Mammary epithelial cell (primary cell): Measurements from ENCODE around the gene BLOC1S4.

Experiments used
- EZH2 ChIP-seq: IDR thresholded peaks from 2 replicates; pipeline ENCODE4 v1.6.1; 2012; ENCODE audit warnings: low read length, inconsistent platforms, borderline replicate concordance
- TF ChIP-seq, protein P1 (sequence below), 2 donors: IDR thresholded peaks in 1 of 2; conservative IDR thresholded peaks in 1 of 2; 2 replicates each; pipeline ENCODE4 v1.5.1; 2011 to 2012; ENCODE audit warnings: inconsistent platforms in 2 of 2, low read length in 2 of 2, mild to moderate bottlenecking in 2 of 2, control low read depth in 1 of 2, low read depth in 1 of 2; ENCODE audit not compliant: insufficient read depth in 1 of 2; ENCODE audit errors: extremely low read depth in 1 of 2

- TF ChIP-seq, protein P1, sequence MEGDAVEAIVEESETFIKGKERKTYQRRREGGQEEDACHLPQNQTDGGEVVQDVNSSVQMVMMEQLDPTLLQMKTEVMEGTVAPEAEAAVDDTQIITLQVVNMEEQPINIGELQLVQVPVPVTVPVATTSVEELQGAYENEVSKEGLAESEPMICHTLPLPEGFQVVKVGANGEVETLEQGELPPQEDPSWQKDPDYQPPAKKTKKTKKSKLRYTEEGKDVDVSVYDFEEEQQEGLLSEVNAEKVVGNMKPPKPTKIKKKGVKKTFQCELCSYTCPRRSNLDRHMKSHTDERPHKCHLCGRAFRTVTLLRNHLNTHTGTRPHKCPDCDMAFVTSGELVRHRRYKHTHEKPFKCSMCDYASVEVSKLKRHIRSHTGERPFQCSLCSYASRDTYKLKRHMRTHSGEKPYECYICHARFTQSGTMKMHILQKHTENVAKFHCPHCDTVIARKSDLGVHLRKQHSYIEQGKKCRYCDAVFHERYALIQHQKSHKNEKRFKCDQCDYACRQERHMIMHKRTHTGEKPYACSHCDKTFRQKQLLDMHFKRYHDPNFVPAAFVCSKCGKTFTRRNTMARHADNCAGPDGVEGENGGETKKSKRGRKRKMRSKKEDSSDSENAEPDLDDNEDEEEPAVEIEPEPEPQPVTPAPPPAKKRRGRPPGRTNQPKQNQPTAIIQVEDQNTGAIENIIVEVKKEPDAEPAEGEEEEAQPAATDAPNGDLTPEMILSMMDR (conservative IDR thresholded peaks at IDR 0.05 in 1 of 2, IDR thresholded peaks at IDR 0.05 in 1 of 2; ENCODE audit: extremely low read depth in 1 of 2, insufficient read depth in 1 of 2, low read depth in 1 of 2, low read length in 2 of 2): no peak
- TF ChIP-seq EZH2: no peak
Measured at GRCh38 chr4:6746721-6747293, 30.8 kb downstream of the BLOC1S4 start.
